ENCODE data around the gene PRPF40B.

Gene PRPF40B

GRCh38 chr12:49658276-49658675 lies 34.9 kb downstream of the PRPF40B start:
- no peak for TF ChIP-seq CTCF (IDR thresholded peaks at IDR 0.05; ENCODE audit: extremely low read depth, insufficient read depth, missing control alignments)
- DNase-seq (ENCODE audit: low spot score): no peak
- in situ Hi-C loops (cut with MboI; ENCODE audit: low pct_unique_long_range_greater_than_20kb, low sequenced_read_pairs, unreplicated experiment): no loop called here

GRCh38 chr12:49659753-49660152 lies 36.4 kb downstream of the PRPF40B start:
- in situ Hi-C loops (cut with MboI; ENCODE audit: low pct_unique_long_range_greater_than_20kb, low sequenced_read_pairs, unreplicated experiment): no loop called here
- DNase-seq (ENCODE audit: low spot score): no peak
- TF ChIP-seq CTCF (IDR thresholded peaks at IDR 0.05; ENCODE audit: extremely low read depth, insufficient read depth, missing control alignments): no peak

DNA sequence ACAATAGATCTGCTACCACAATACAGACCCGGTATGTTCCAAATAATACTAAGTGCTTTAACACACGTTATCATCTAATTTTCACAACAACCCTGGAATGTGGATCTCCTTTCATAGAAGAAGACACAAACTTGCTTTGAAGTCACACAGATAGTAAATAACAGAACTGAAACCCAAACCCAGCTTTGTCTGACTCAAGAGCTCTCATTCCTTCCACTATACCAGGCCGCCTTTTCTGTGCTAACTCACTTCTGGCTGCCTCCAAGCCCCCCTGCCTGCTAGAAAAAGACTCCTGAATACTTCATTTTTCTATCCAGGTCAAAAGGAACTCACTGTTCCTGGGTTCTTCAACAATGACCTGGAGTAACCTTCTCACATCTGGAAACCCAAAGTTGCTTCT lies 37.8 kb downstream of the PRPF40B start:
- in situ Hi-C loops (cut with MboI; ENCODE audit: low pct_unique_long_range_greater_than_20kb, low sequenced_read_pairs, unreplicated experiment): no loop called here
- DNase-seq (ENCODE audit: low spot score): peak; percentile 74

GRCh38 chr12:49661746-49662145 lies 38.4 kb downstream of the PRPF40B start:
- TF ChIP-seq CTCF (IDR thresholded peaks at IDR 0.05; ENCODE audit: extremely low read depth, insufficient read depth, missing control alignments): no peak
- DNase-seq (ENCODE audit: low spot score): no peak
- in situ Hi-C loops (cut with MboI; ENCODE audit: low pct_unique_long_range_greater_than_20kb, low sequenced_read_pairs, unreplicated experiment): no loop called here

More for the DNA sequence above, 37.8 kb downstream of the PRPF40B start:
- no peak for TF ChIP-seq CTCF (IDR thresholded peaks at IDR 0.05; ENCODE audit: extremely low read depth, insufficient read depth, missing control alignments)

DNA sequence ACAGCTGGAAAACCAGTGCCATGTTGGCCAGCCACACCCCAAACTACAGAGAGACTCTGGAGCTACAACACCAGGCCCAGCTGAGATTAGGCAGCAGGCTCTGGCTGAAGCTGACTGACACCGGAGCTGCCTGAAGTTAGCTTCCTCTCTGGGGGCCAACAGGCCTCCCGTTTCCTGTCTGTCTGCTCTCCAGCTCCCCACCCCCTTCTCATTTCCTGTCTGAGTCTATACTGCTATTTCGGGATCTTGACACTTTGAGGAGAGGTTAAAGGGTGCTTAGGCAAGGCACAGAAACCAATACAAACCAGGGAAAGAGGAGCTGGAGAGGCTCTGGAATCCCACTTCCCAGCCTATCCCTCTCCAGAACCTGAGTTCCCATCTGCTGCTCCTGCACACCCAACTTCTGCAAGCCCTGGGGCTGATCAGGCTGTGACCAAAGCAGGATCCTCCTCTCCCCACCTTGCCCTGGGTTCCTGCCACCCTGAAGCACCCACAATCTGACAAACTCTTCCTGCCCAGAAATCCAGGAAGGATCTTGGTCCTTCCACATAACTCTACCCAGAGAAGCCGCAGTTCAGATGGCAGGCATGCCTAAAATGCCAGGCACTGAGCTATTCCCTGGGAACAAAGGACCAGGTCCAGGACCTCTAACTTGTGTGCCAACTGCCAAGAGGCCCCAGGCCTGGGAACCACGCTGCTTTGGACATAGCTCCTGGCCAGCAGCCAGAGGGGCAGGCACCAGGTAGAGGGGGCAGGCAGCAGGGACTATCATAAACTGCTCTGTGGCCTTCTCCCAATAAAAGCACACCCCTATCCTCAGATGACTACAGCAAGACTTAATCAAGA lies 39.9 kb downstream of the PRPF40B start:
- DNase-seq (ENCODE audit: low spot score): peak; percentile 85
- in situ Hi-C loops (cut with MboI; ENCODE audit: low pct_unique_long_range_greater_than_20kb, low sequenced_read_pairs, unreplicated experiment): no loop called here
- TF ChIP-seq CTCF (IDR thresholded peaks at IDR 0.05; ENCODE audit: extremely low read depth, insufficient read depth, missing control alignments): no peak

DNA sequence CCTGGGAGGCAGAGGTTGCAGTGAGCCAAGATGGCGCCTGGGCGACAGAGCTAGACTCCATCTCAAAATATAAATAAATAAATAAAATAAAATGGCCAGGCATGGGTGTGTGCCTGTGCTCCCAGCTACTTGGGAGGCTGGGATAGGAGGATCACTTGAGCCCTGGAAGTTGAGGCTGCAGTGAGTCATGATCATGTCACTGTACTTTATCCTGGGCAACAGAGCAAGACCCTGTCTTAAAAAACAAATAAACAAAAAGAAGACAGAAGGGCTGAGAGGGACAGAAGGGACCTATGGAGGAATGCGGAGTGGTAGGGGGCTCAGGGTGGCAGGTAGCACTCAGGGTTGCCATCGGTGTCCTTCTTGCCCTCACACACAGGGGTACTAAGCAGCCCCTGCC lies 40.8 kb downstream of the PRPF40B start:
- DNase-seq (ENCODE audit: low spot score): no peak
- no peak for TF ChIP-seq CTCF (IDR thresholded peaks at IDR 0.05; ENCODE audit: extremely low read depth, insufficient read depth, missing control alignments)
- in situ Hi-C loops (cut with MboI; ENCODE audit: low pct_unique_long_range_greater_than_20kb, low sequenced_read_pairs, unreplicated experiment): no loop called here
